ENCODE data around the gene FAM114A1. TPM values are rescaled to one million over a fixed set of nuclear protein-coding genes. Genes with fewer than 3 reads are reported as not detected.

The FAM114A1 gene
- total RNA-seq: 289 and 302 TPM in 2 replicates

DNA sequence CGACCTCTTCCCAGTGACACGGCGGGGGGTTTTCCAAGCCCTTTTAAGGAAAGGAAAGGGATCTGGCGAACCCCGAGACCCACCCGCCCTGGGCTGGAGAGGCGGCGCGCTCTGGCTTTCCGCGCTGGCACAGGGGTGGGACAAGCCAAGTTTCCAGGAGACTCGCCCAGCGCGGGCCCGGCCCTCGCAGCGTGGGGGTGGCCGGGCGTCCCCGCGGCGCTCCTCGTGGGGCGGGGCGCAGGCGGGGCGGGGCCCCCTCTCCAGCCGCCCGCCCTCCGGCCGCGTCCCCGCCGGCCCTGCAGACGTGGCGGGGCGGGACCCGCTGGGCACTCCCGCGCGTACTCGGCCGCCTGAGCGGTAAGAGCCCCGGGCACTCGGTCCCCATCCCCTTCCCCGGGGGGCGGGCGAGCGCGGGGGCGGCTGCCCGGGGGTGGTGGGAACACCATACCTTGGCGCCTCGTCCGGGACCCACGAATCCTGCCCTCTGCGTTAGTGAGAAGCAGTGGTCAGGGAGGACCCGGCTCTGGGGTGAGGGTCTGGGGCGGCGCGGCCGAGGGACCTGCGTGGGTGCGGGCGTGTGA lies at the start of gene FAM114A1:
FAM114A1 (plus strand) TSS at position 329 of the 581 bp plus-strand sequence. CDS start 10,273 bp downstream, outside the sequence.

DNA sequence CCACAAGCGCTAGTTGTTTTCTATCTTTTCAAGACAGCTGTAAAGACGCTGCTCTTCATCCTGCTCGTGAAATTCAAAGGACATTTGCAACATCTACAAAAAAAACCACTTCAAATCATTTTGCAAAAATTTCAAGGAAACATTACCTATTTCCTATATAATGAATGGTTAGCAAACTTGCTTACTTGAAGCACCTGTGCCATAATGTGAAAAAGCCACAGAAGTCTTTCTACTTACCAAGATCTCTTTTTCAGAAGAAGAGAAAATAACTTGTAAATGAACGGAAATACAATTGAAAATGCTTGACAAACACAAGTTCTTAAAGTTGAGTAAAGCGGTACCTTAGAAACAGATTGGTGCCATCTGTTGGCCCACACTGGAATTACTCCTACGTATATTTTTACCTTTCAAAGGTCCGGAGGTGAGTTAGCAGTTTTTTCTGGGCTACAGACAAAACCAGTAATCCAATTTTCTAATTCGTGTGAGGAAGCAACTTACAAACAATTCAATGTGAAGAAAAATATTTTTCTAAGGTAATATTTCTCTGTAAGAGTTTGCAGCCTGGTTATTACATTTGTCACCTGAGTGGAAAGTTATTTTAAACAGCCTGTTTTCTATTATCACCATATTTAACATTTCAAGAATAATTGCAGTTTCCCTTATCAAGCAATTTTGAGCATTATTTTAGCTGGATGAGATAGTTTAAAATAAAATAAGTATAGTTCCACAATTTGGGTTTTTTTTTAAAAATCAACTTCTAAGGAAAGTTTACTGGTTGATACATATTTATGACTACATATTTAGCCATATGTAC lies 10.9 kb upstream of the FAM114A1 start, which contains the start of gene TLR6:
TLR6 (minus strand) TSS at position 294 of the 814 bp plus-strand sequence. CDS start 27,344 bp downstream, outside the sequence.

Other genes with a start within 250 kb of the FAM114A1 start
- gene KLF3, start 203.6 kb upstream of the FAM114A1 start, total RNA-seq: 15.4 and 19.5 TPM in 2 replicates
- gene TLR10, start 84.8 kb upstream of the FAM114A1 start, total RNA-seq: not detected in 2 replicates
- 1.6 and 1.8 TPM in 2 replicates for gene TLR1, start 63.0 kb upstream of the FAM114A1 start, total RNA-seq
- 0.54 and 0.81 TPM in 2 replicates for gene TLR6, start 11.0 kb upstream of the FAM114A1 start, total RNA-seq
- 0.18 TPM in 1 of 2 replicates, not detected in the other for gene TMEM156, start 164.6 kb downstream of the FAM114A1 start, total RNA-seq
- 37.4 and 53.8 TPM in 2 replicates for gene KLHL5, start 194.4 kb downstream of the FAM114A1 start, total RNA-seq